ENCODE results near the gene BTAF1.

BTAF1 gene

GRCh38 chr10:91923371-91924211, at the start of gene BTAF1:
Gene BTAF1 (plus strand): TSS chr10:91923770. CDS start chr10:91924077, 307 bp downstream.
- peak within 1 kb of the TSS; percentile 89 to 94 for H3K4me3 ChIP-seq (ENCODE audit: low read length in 2 of 2)
- no peaks in the 10 kb centered on the region for H3K4me1 ChIP-seq (ENCODE audit: control insufficient read depth, insufficient read depth, low read length)
- H3K9ac ChIP-seq (ENCODE audit: low read length in 2 of 2) = peak within 1 kb of the TSS; percentile 94 to 96
- peak within 1 kb of the TSS; percentile 92 for H3K27ac ChIP-seq (ENCODE audit: low read length)
- H3K27me3 ChIP-seq (ENCODE audit: control insufficient read depth in 1 of 2, insufficient read depth in 2 of 2, low read length in 2 of 2) = no peaks in the 10 kb centered on the region
- no peaks in the 10 kb centered on the region for H3K9me3 ChIP-seq (ENCODE audit: control insufficient read depth in 2 of 2, low read length in 2 of 2)
- no peaks in the 10 kb centered on the region for H3K36me3 ChIP-seq (ENCODE audit: control insufficient read depth in 2 of 2, insufficient read depth in 2 of 2, low read length in 2 of 2)

- no peak overlapping the region for H3K27ac ChIP-seq (ENCODE audit: low read length)
- H3K27me3 ChIP-seq (ENCODE audit: control insufficient read depth in 1 of 2, insufficient read depth in 2 of 2, low read length in 2 of 2) = no peaks in the 10 kb centered on the region
- no peak overlapping the region for H3K4me3 ChIP-seq (ENCODE audit: low read length in 2 of 2)
- no peak overlapping the region for H3K9ac ChIP-seq (ENCODE audit: low read length in 2 of 2)
- no peaks in the 10 kb centered on the region for H3K9me3 ChIP-seq (ENCODE audit: control insufficient read depth in 2 of 2, low read length in 2 of 2)
- no peaks in the 10 kb centered on the region for H3K36me3 ChIP-seq (ENCODE audit: control insufficient read depth in 2 of 2, insufficient read depth in 2 of 2, low read length in 2 of 2)
- H3K4me1 ChIP-seq (ENCODE audit: control insufficient read depth, insufficient read depth, low read length) = no peaks in the 10 kb centered on the region
These were observed 48.4 kb upstream of the BTAF1 start for GRCh38 chr10:91875156-91875555.

- Histone ChIP-seq H3K9ac (ENCODE audit: low read length in 2 of 2) (no peak overlapping the region), H3K27me3 (ENCODE audit: control insufficient read depth in 1 of 2, insufficient read depth in 2 of 2, low read length in 2 of 2) (no peaks in the 10 kb centered on the region), H3K4me3 (ENCODE audit: low read length in 2 of 2) (no peak overlapping the region), H3K4me1 (ENCODE audit: control insufficient read depth, insufficient read depth, low read length) (no peaks in the 10 kb centered on the region), H3K27ac (ENCODE audit: low read length) (no peak overlapping the region), H3K36me3 (ENCODE audit: control insufficient read depth in 2 of 2, insufficient read depth in 2 of 2, low read length in 2 of 2) (no peaks in the 10 kb centered on the region), H3K9me3 (ENCODE audit: control insufficient read depth in 2 of 2, low read length in 2 of 2) (no peaks in the 10 kb centered on the region)
These were observed 47.8 kb upstream of the BTAF1 start for GRCh38 chr10:91875779-91876178.

- Histone ChIP-seq H3K36me3 (ENCODE audit: control insufficient read depth in 2 of 2, insufficient read depth in 2 of 2, low read length in 2 of 2) (no peaks in the 10 kb centered on the region), H3K4me1 (ENCODE audit: control insufficient read depth, insufficient read depth, low read length) (peaks cover 9% of the 10 kb centered on the region), H3K27ac (ENCODE audit: low read length) (no peak overlapping the region), H3K4me3 (ENCODE audit: low read length in 2 of 2) (no peak overlapping the region), H3K9me3 (ENCODE audit: control insufficient read depth in 2 of 2, low read length in 2 of 2) (no peaks in the 10 kb centered on the region), H3K9ac (ENCODE audit: low read length in 2 of 2) (no peak overlapping the region), H3K27me3 (ENCODE audit: control insufficient read depth in 1 of 2, insufficient read depth in 2 of 2, low read length in 2 of 2) (no peaks in the 10 kb centered on the region)
These were observed 43.9 kb upstream of the BTAF1 start for GRCh38 chr10:91879515-91880170.

GRCh38 chr10:91880310-91880709, 43.3 kb upstream of the BTAF1 start:
- Histone ChIP-seq H3K36me3 (ENCODE audit: control insufficient read depth in 2 of 2, insufficient read depth in 2 of 2, low read length in 2 of 2) (no peaks in the 10 kb centered on the region), H3K4me1 (ENCODE audit: control insufficient read depth, insufficient read depth, low read length) (peaks cover 11% of the 10 kb centered on the region), H3K9me3 (ENCODE audit: control insufficient read depth in 2 of 2, low read length in 2 of 2) (no peaks in the 10 kb centered on the region), H3K27ac (ENCODE audit: low read length) (no peak overlapping the region), H3K4me3 (ENCODE audit: low read length in 2 of 2) (no peak overlapping the region), H3K27me3 (ENCODE audit: control insufficient read depth in 1 of 2, insufficient read depth in 2 of 2, low read length in 2 of 2) (no peaks in the 10 kb centered on the region), H3K9ac (ENCODE audit: low read length in 2 of 2) (no peak overlapping the region)

- H3K9ac ChIP-seq (ENCODE audit: low read length in 2 of 2) = peak overlapping the region in 1 of 2 donors; percentile 29
- no peaks in the 10 kb centered on the region for H3K36me3 ChIP-seq (ENCODE audit: control insufficient read depth in 2 of 2, insufficient read depth in 2 of 2, low read length in 2 of 2)
- no peaks in the 10 kb centered on the region for H3K9me3 ChIP-seq (ENCODE audit: control insufficient read depth in 2 of 2, low read length in 2 of 2)
- H3K27ac ChIP-seq (ENCODE audit: low read length) = peak overlapping the region; percentile 18
- H3K4me1 ChIP-seq (ENCODE audit: control insufficient read depth, insufficient read depth, low read length) = peaks cover 11% of the 10 kb centered on the region
- H3K4me3 ChIP-seq (ENCODE audit: low read length in 2 of 2) = peak overlapping the region in 1 of 2 donors; percentile 54
- no peaks in the 10 kb centered on the region for H3K27me3 ChIP-seq (ENCODE audit: control insufficient read depth in 1 of 2, insufficient read depth in 2 of 2, low read length in 2 of 2)
These were observed 39.8 kb upstream of the BTAF1 start for GRCh38 chr10:91883549-91884444.

- Histone ChIP-seq H3K4me3 (ENCODE audit: low read length in 2 of 2) (no peak overlapping the region), H3K27me3 (ENCODE audit: control insufficient read depth in 1 of 2, insufficient read depth in 2 of 2, low read length in 2 of 2) (no peaks in the 10 kb centered on the region), H3K9me3 (ENCODE audit: control insufficient read depth in 2 of 2, low read length in 2 of 2) (no peaks in the 10 kb centered on the region), H3K4me1 (ENCODE audit: control insufficient read depth, insufficient read depth, low read length) (peaks cover 11% of the 10 kb centered on the region), H3K36me3 (ENCODE audit: control insufficient read depth in 2 of 2, insufficient read depth in 2 of 2, low read length in 2 of 2) (no peaks in the 10 kb centered on the region), H3K27ac (ENCODE audit: low read length) (peak overlapping the region; percentile 18), H3K9ac (ENCODE audit: low read length in 2 of 2) (no peak overlapping the region)
These were observed 39.0 kb upstream of the BTAF1 start for GRCh38 chr10:91884536-91884935.

GRCh38 chr10:91885362-91886079, 38.0 kb upstream of the BTAF1 start:
- Histone ChIP-seq H3K9ac (ENCODE audit: low read length in 2 of 2) (no peak overlapping the region), H3K9me3 (ENCODE audit: control insufficient read depth in 2 of 2, low read length in 2 of 2) (no peaks in the 10 kb centered on the region), H3K4me1 (ENCODE audit: control insufficient read depth, insufficient read depth, low read length) (peaks cover 11% of the 10 kb centered on the region), H3K27ac (ENCODE audit: low read length) (no peak overlapping the region), H3K4me3 (ENCODE audit: low read length in 2 of 2) (no peak overlapping the region), H3K36me3 (ENCODE audit: control insufficient read depth in 2 of 2, insufficient read depth in 2 of 2, low read length in 2 of 2) (no peaks in the 10 kb centered on the region), H3K27me3 (ENCODE audit: control insufficient read depth in 1 of 2, insufficient read depth in 2 of 2, low read length in 2 of 2) (peaks cover 0 to under 1% of the 10 kb centered on the region in 2 donors)

GRCh38 chr10:91886954-91887271, 36.7 kb upstream of the BTAF1 start:
- Histone ChIP-seq H3K9ac (ENCODE audit: low read length in 2 of 2) (peak overlapping the region; percentile 47 to 56), H3K4me3 (ENCODE audit: low read length in 2 of 2) (peak overlapping the region; percentile 58 to 78), H3K9me3 (ENCODE audit: control insufficient read depth in 2 of 2, low read length in 2 of 2) (no peaks in the 10 kb centered on the region), H3K36me3 (ENCODE audit: control insufficient read depth in 2 of 2, insufficient read depth in 2 of 2, low read length in 2 of 2) (no peaks in the 10 kb centered on the region), H3K27me3 (ENCODE audit: control insufficient read depth in 1 of 2, insufficient read depth in 2 of 2, low read length in 2 of 2) (peaks cover 0 to 2% of the 10 kb centered on the region in 2 donors), H3K27ac (ENCODE audit: low read length) (no peak overlapping the region), H3K4me1 (ENCODE audit: control insufficient read depth, insufficient read depth, low read length) (peaks cover 11% of the 10 kb centered on the region)
